MM.1S (cell line): ENCODE measurements around the gene SLC36A4.

Source experiments
- CTCF ChIP-seq: fragments of 300-600 bp; sonication (generic); IDR thresholded peaks from 2 replicates; pipeline ENCODE4 v1.5.1; 2016; ENCODE audit warnings: antibody characterized with exemption, low read length, mixed read lengths
- EZH2 ChIP-seq: fragments of 300-600 bp; sonication (generic); optimal IDR thresholded peaks from 2 replicates; pipeline ENCODE3; 2017; ENCODE audit warnings: low read depth, mild to moderate bottlenecking, antibody characterized with exemption, low read length, mixed read lengths
- EZH2phosphoT487 ChIP-seq: fragments of 300-600 bp; sonication (generic); IDR thresholded peaks from 2 replicates; pipeline ENCODE4 v1.6.1; 2018; ENCODE audit warnings: antibody characterized with exemption, low read length

- TF ChIP-seq CTCF (no peak), EZH2phosphoT487 (no peak), EZH2 (no peak)
Measured at GRCh38 chr11:93199616-93200015, 1.8 kb upstream of the SLC36A4 start.
